ENCODE measurements around the gene SMIM29. TPM values are rescaled to one million over a fixed set of nuclear protein-coding genes. Genes with fewer than 3 reads are reported as not detected.

Gene SMIM29
- total and polyA plus RNA-seq, 9 donors: 2.0 to 26.6 (median 17.8) TPM

- TF ChIP-seq CTCF (IDR thresholded peaks at IDR 0.05) (no peak), POLR2A (IDR thresholded peaks at IDR 0.05) (no peak), EP300 (IDR thresholded peaks at IDR 0.05) (no peak)
- Histone ChIP-seq H3K27me3 (no peaks in the 10 kb centered on the region), H3K4me1 (ENCODE audit: insufficient read depth) (peaks cover 4% of the 10 kb centered on the region), H3K36me3 (no peaks in the 10 kb centered on the region), H3K4me3 (no peak overlapping the region), H3K27ac (no peak overlapping the region), H3K9me3 (no peaks in the 10 kb centered on the region)
- 59 to 68% (median 62%) methylated on average over 5 of the region's 5 CpGs for WGBS, 3 donors
- no peak for DNase-seq
- intact Hi-C loops (cut with DNase I): no loop called here
Measured at GRCh38 chr6:34200340-34200971, 48.4 kb downstream of the SMIM29 start.

- TF ChIP-seq POLR2A (IDR thresholded peaks at IDR 0.05) (no peak), CTCF (IDR thresholded peaks at IDR 0.05) (no peak), EP300 (IDR thresholded peaks at IDR 0.05) (no peak)
- Histone ChIP-seq H3K4me3 (peak overlapping the region; percentile 40), H3K27me3 (no peaks in the 10 kb centered on the region), H3K4me1 (ENCODE audit: insufficient read depth) (peaks cover 4% of the 10 kb centered on the region), H3K9me3 (no peaks in the 10 kb centered on the region), H3K27ac (no peak overlapping the region), H3K36me3 (no peaks in the 10 kb centered on the region)
- DNase-seq: no peak
- intact Hi-C loops (cut with DNase I): loop anchor here (2.0 to 10.0 kb wide), 8 partner anchors 48 to 418 kb away; partner anchors contain the start of gene SMIM29 (in 1 of the 4)
- 43 to 77% (median 57%) methylated on average over 6 to 10 of the region's 10 CpGs for WGBS, 3 donors
Measured at GRCh38 chr6:34196833-34197195, 52.0 kb downstream of the SMIM29 start.

Small RNA genes lying within 50 kb of the gene (microRNA-seq; reads per million reads assigned to microRNA genes)
- gene MIR6835: 0 reads per million in 3 donors

Small RNA genes lying within 50 kb of the gene (small RNA-seq; reads per million reads assigned to genes)
- not detected for gene MIR6835

Other genes starting within 250 kb of the SMIM29 start
- under 1 TPM in 5 of 7 donors, not detected in 2; under 0.01 to 0.37 (median 0.15) TPM for gene GRM4, start 102.9 kb downstream of the SMIM29 start, total RNA-seq
- gene GRM4, start 102.9 kb downstream of the SMIM29 start, polyA plus RNA-seq: under 1 TPM; 0.05 to 0.06 TPM
- gene HMGA1, start 12.1 kb downstream of the SMIM29 start, total RNA-seq: 10 to 100 TPM in 4 of 7 donors, 1 to 10 TPM in 3; 5.1 to 39.9 (median 10.4) TPM
- gene HMGA1, start 12.1 kb downstream of the SMIM29 start, polyA plus RNA-seq: 1 to 10 TPM; 2.4 to 5.6 TPM
- 10 to 100 TPM; 23.2 to 60.7 (median 50.9) TPM for gene NUDT3, start 143.7 kb upstream of the SMIM29 start, total RNA-seq
- 10 to 100 TPM; 16.0 to 25.8 TPM for gene NUDT3, start 143.7 kb upstream of the SMIM29 start, polyA plus RNA-seq
- over 10,000 TPM in 1 of 7 donors, 1,000 to 10,000 TPM in 6; 2,362 to 10,077 (median 2,497) TPM for gene RPS10, start 177.1 kb upstream of the SMIM29 start, total RNA-seq
- 1,000 to 10,000 TPM; 1,945 to 5,240 TPM for gene RPS10, start 177.1 kb upstream of the SMIM29 start, polyA plus RNA-seq
- under 1 TPM in 5 of 7 donors, not detected in 2; 0.08 to 0.47 (median 0.35) TPM for gene PACSIN1, start 217.1 kb upstream of the SMIM29 start, total RNA-seq
- under 1 TPM; 0.45 to 0.55 TPM for gene PACSIN1, start 217.1 kb upstream of the SMIM29 start, polyA plus RNA-seq